ENCODE data around the gene KCNJ10.

The KCNJ10 gene

GRCh38 chr1:159996653-159997052 is 73.3 kb downstream of the KCNJ10 start:
- no peaks in the 10 kb centered on the region for H3K9me3 Mint-ChIP-seq
- no peaks in the 10 kb centered on the region for H3K36me3 Mint-ChIP-seq
- no peak overlapping the region for H3K27ac Mint-ChIP-seq
- ATAC-seq (replicated peaks), result no peak
- no peak for DNase-seq
- peaks cover 0 to under 1% of the 10 kb centered on the region in 2 donors for H3K4me1 Mint-ChIP-seq
- H3K4me3 Mint-ChIP-seq, result no peak overlapping the region
- H3K27me3 Mint-ChIP-seq, result peaks cover 24 to 26% of the 10 kb centered on the region in 2 donors

GRCh38 chr1:159994896-159995295 is 75.1 kb downstream of the KCNJ10 start:
- Mint-ChIP-seq H3K9me3 (no peaks in the 10 kb centered on the region), H3K27me3 (peaks cover 24 to 26% of the 10 kb centered on the region in 2 donors), H3K27ac (no peak overlapping the region), H3K4me1 (peaks cover 0 to 3% of the 10 kb centered on the region in 2 donors), H3K4me3 (no peak overlapping the region), H3K36me3 (no peaks in the 10 kb centered on the region)
- no peak for DNase-seq
- no peak for ATAC-seq (replicated peaks)

- peaks cover 24 to 34% of the 10 kb centered on the region in 2 donors for H3K27me3 Mint-ChIP-seq
- ATAC-seq (replicated peaks), result no peak
- H3K27ac Mint-ChIP-seq, result no peak overlapping the region
- no peak for DNase-seq
- H3K36me3 Mint-ChIP-seq, result no peaks in the 10 kb centered on the region
- no peak overlapping the region for H3K4me3 Mint-ChIP-seq
- H3K9me3 Mint-ChIP-seq, result no peaks in the 10 kb centered on the region
- peaks cover 0 to 3% of the 10 kb centered on the region in 2 donors for H3K4me1 Mint-ChIP-seq
Observed at GRCh38 chr1:159993911-159994310, 76.0 kb downstream of the KCNJ10 start.

- ATAC-seq (replicated peaks) (no peak), DNase-seq (no peak)
- Mint-ChIP-seq H3K4me3 (no peak overlapping the region), H3K9me3 (no peaks in the 10 kb centered on the region), H3K27ac (no peak overlapping the region), H3K27me3 (peaks cover 30 to 43% of the 10 kb centered on the region in 2 donors), H3K4me1 (peaks cover 0 to 3% of the 10 kb centered on the region in 2 donors), H3K36me3 (no peaks in the 10 kb centered on the region)
Observed at GRCh38 chr1:159992161-159992560, 77.8 kb downstream of the KCNJ10 start.

GRCh38 chr1:159991513-159991912 is 78.4 kb downstream of the KCNJ10 start:
- H3K4me1 Mint-ChIP-seq, result peaks cover 0 to 3% of the 10 kb centered on the region in 2 donors
- peaks cover 27 to 41% of the 10 kb centered on the region in 2 donors for H3K27me3 Mint-ChIP-seq
- H3K36me3 Mint-ChIP-seq, result no peaks in the 10 kb centered on the region
- H3K4me3 Mint-ChIP-seq, result no peak overlapping the region
- no peaks in the 10 kb centered on the region for H3K9me3 Mint-ChIP-seq
- ATAC-seq (replicated peaks) (no peak), DNase-seq (no peak)
- H3K27ac Mint-ChIP-seq, result no peak overlapping the region

GRCh38 chr1:159990005-159990404 is 80.0 kb downstream of the KCNJ10 start:
- peaks cover 23 to 38% of the 10 kb centered on the region in 2 donors for H3K27me3 Mint-ChIP-seq
- H3K9me3 Mint-ChIP-seq, result no peaks in the 10 kb centered on the region
- H3K36me3 Mint-ChIP-seq, result no peaks in the 10 kb centered on the region
- H3K4me1 Mint-ChIP-seq, result peaks cover 0 to 3% of the 10 kb centered on the region in 2 donors
- H3K27ac Mint-ChIP-seq, result no peak overlapping the region
- no peak overlapping the region for H3K4me3 Mint-ChIP-seq
- ATAC-seq (replicated peaks), result no peak
- DNase-seq, result no peak

GRCh38 chr1:159989581-159989980 is 80.4 kb downstream of the KCNJ10 start:
- peaks cover 0 to 3% of the 10 kb centered on the region in 2 donors for H3K4me1 Mint-ChIP-seq
- peaks cover 22 to 36% of the 10 kb centered on the region in 2 donors for H3K27me3 Mint-ChIP-seq
- ATAC-seq (replicated peaks) (no peak), DNase-seq (no peak)
- H3K4me3 Mint-ChIP-seq, result no peak overlapping the region
- H3K27ac Mint-ChIP-seq, result no peak overlapping the region
- no peaks in the 10 kb centered on the region for H3K36me3 Mint-ChIP-seq
- H3K9me3 Mint-ChIP-seq, result no peaks in the 10 kb centered on the region

GRCh38 chr1:159988006-159988405 is 82.0 kb downstream of the KCNJ10 start:
- peaks cover 28 to 43% of the 10 kb centered on the region in 2 donors for H3K27me3 Mint-ChIP-seq
- no peak overlapping the region for H3K27ac Mint-ChIP-seq
- DNase-seq (no peak), ATAC-seq (replicated peaks) (no peak)
- no peaks in the 10 kb centered on the region for H3K9me3 Mint-ChIP-seq
- no peaks in the 10 kb centered on the region for H3K36me3 Mint-ChIP-seq
- peaks cover 0 to 3% of the 10 kb centered on the region in 2 donors for H3K4me1 Mint-ChIP-seq
- no peak overlapping the region for H3K4me3 Mint-ChIP-seq

GRCh38 chr1:159987186-159987585 is 82.8 kb downstream of the KCNJ10 start:
- Mint-ChIP-seq H3K27ac (no peak overlapping the region), H3K36me3 (no peaks in the 10 kb centered on the region), H3K9me3 (no peaks in the 10 kb centered on the region), H3K27me3 (peaks cover 25 to 42% of the 10 kb centered on the region in 2 donors), H3K4me1 (peaks cover 0 to 3% of the 10 kb centered on the region in 2 donors), H3K4me3 (no peak overlapping the region)
- ATAC-seq (replicated peaks) (no peak), DNase-seq (no peak)

GRCh38 chr1:159986531-159986930 is 83.4 kb downstream of the KCNJ10 start:
- Mint-ChIP-seq H3K36me3 (no peaks in the 10 kb centered on the region), H3K27me3 (peaks cover 28 to 47% of the 10 kb centered on the region in 2 donors), H3K27ac (no peak overlapping the region), H3K4me1 (peaks cover 0 to 1% of the 10 kb centered on the region in 2 donors), H3K9me3 (no peaks in the 10 kb centered on the region), H3K4me3 (no peak overlapping the region)
- DNase-seq (no peak), ATAC-seq (replicated peaks) (no peak)

GRCh38 chr1:159986093-159986492 is 83.9 kb downstream of the KCNJ10 start:
- no peaks in the 10 kb centered on the region for H3K36me3 Mint-ChIP-seq
- H3K27me3 Mint-ChIP-seq, result peaks cover 28 to 49% of the 10 kb centered on the region in 2 donors
- DNase-seq (no peak), ATAC-seq (replicated peaks) (no peak)
- H3K27ac Mint-ChIP-seq, result no peak overlapping the region
- H3K4me1 Mint-ChIP-seq, result no peaks in the 10 kb centered on the region
- H3K9me3 Mint-ChIP-seq, result no peaks in the 10 kb centered on the region
- no peak overlapping the region for H3K4me3 Mint-ChIP-seq

- DNase-seq (no peak), ATAC-seq (replicated peaks) (no peak)
- H3K4me1 Mint-ChIP-seq, result no peaks in the 10 kb centered on the region
- H3K4me3 Mint-ChIP-seq, result no peak overlapping the region
- H3K27ac Mint-ChIP-seq, result no peak overlapping the region
- H3K36me3 Mint-ChIP-seq, result no peaks in the 10 kb centered on the region
- peaks cover 32 to 54% of the 10 kb centered on the region in 2 donors for H3K27me3 Mint-ChIP-seq
- no peaks in the 10 kb centered on the region for H3K9me3 Mint-ChIP-seq
Observed at GRCh38 chr1:159985473-159985872, 84.5 kb downstream of the KCNJ10 start.

- ATAC-seq (replicated peaks), result no peak
- Mint-ChIP-seq H3K4me3 (no peak overlapping the region), H3K27me3 (peaks cover 45 to 60% of the 10 kb centered on the region in 2 donors), H3K36me3 (no peaks in the 10 kb centered on the region), H3K4me1 (no peaks in the 10 kb centered on the region), H3K27ac (no peak overlapping the region), H3K9me3 (no peaks in the 10 kb centered on the region)
- no peak for DNase-seq
Observed at GRCh38 chr1:159983681-159984080, 86.3 kb downstream of the KCNJ10 start.

- Mint-ChIP-seq H3K36me3 (no peaks in the 10 kb centered on the region), H3K4me1 (no peaks in the 10 kb centered on the region), H3K27ac (no peak overlapping the region), H3K27me3 (peaks cover 39 to 55% of the 10 kb centered on the region in 2 donors), H3K9me3 (no peaks in the 10 kb centered on the region), H3K4me3 (no peak overlapping the region)
- no peak for DNase-seq
- ATAC-seq (replicated peaks), result no peak
Observed at GRCh38 chr1:159982280-159982679, 87.7 kb downstream of the KCNJ10 start.

- Mint-ChIP-seq H3K27ac (no peak overlapping the region), H3K36me3 (no peaks in the 10 kb centered on the region), H3K4me1 (no peaks in the 10 kb centered on the region), H3K27me3 (peaks cover 39 to 62% of the 10 kb centered on the region in 2 donors), H3K4me3 (no peak overlapping the region), H3K9me3 (no peaks in the 10 kb centered on the region)
- DNase-seq (no peak), ATAC-seq (replicated peaks) (no peak)
Observed at GRCh38 chr1:159981351-159982055, 88.5 kb downstream of the KCNJ10 start.
